Measurements from ENCODE around the gene AKAP6. TPM values are rescaled to one million over a fixed set of nuclear protein-coding genes. Genes with fewer than 3 reads are reported as not detected.

The AKAP6 gene
- total and polyA plus RNA-seq, 2 of the 8 experiments (the other 6 are each of a cell fraction or from before 2014, with no cell fraction given) = 0.09 to 0.89 TPM

DNA sequence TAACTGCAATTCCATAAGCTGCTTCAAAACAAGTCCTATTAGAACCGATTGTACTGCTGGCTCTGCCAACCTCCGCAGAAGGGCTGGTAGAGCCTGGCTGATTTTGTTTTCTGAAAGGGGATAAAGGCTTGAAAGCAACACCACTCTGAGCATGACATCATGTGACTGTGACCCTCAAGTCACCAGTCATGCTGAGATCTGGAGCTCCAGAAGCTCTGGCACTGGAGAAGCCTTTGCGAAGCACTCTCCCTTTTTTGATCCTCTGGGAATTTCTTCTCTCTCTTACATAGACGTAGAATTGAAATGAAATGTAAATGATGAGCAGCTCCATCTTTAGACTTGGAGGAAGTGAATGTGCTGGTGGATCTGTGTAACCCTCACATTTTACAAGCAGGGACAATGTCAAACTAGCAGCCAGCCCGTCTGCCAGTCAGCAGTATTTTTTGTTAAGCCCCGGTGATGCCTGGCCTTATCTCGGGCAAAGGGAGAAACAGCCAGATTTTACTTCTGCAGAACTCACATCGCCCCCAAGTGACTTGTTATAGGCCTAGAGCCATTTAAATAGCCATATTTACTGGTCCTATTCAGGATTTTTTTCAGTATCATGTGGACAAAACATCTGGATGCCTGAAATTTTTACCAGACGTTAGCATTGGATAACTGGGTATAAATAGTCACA is 497.4 kb downstream of the AKAP6 start:
- H3K23me2 ChIP-seq (ENCODE audit: low read depth, low read length) = no peaks in the 10 kb centered on the region; the same call in 1 of the 2 replicates
- no peak overlapping the region for H2AK5ac ChIP-seq (ENCODE audit: low read depth, low read length)
- DNase-seq (ENCODE audit: low read depth in 1 of 2, low spot score in 2 of 2) = no peak
- H4K91ac ChIP-seq (replicated peaks; ENCODE audit: insufficient read length, low read length) = no peak overlapping the region
- peak overlapping the region; percentile 77; the same call in 1 of the 2 replicates for H2AFZ ChIP-seq (ENCODE audit: low read length)
- H3K36me3 ChIP-seq (ENCODE audit: control insufficient read depth in 2 of 4, insufficient read depth in 4 of 4, low read length in 3 of 4) = no peaks in the 10 kb centered on the region
- peaks cover 0 to 5% (median 0%) of the 10 kb centered on the region in 4 experiments; a peak in 2 of 7 replicates for H3K4me1 ChIP-seq (replicated peaks in 1 of 4; ENCODE audit: control insufficient read depth in 3 of 4, insufficient read depth in 4 of 4, low read length in 3 of 4)
- ChIA-PET CTCF (ENCODE audit: partially characterized antibody) (interaction anchor here (0.7 to 2.0 kb wide), 8 partner anchors 37 to 1101 kb away, joined by 3 to 8 read pairs (median 4); no protein-coding TSS in a partner anchor), POLR2A (ENCODE audit: partially characterized antibody) (no interaction called here)
- no peak overlapping the region for H2BK5ac ChIP-seq (ENCODE audit: low read depth, low read length)
- H3K79me1 ChIP-seq (ENCODE audit: low read depth, low read length) = no peaks in the 10 kb centered on the region
- no peak overlapping the region; a peak in 1 of 4 replicates for H3K4me2 ChIP-seq (ENCODE audit: insufficient read depth in 1 of 2, low read depth in 2 of 2, low read length in 2 of 2)
- no peak overlapping the region for H3K4me3 ChIP-seq (ENCODE audit: extremely low read depth in 1 of 4, insufficient read depth in 2 of 4, low read depth in 3 of 4, low read length in 4 of 4)
- no peaks in the 10 kb centered on the region for H3K9me3 ChIP-seq (ENCODE audit: insufficient read depth in 2 of 2, low read depth in 1 of 2, low read length in 1 of 2)
- 75% methylated on average over 9 of the region's 9 CpGs; no CpG with 5 or more reads in 1 of the 2 experiments for WGBS, 2 experiments (ENCODE audit: extremely low coverage in 1 of 2, insufficient coverage in 1 of 2, insufficient read length in 1 of 2, insufficient replicate concordance in 2 of 2, low coverage in 1 of 2, low lambda C conversion rate in 2 of 2, missing lambda C conversion rate in 1 of 2)
- no peak overlapping the region for H3K23ac ChIP-seq (ENCODE audit: insufficient read length)
- H2BK12ac ChIP-seq (ENCODE audit: low read depth, low read length) = no peak overlapping the region
- no peak overlapping the region for H4K8ac ChIP-seq (ENCODE audit: extremely low read depth, insufficient read depth, low read length)
- no peaks in the 10 kb centered on the region for H3K79me2 ChIP-seq (ENCODE audit: control insufficient read depth in 1 of 2, insufficient read depth in 2 of 2, low read length in 2 of 2)
- no peak overlapping the region for H3K27ac ChIP-seq (ENCODE audit: low read depth, low read length)
- H3K56ac ChIP-seq (replicated peaks; ENCODE audit: insufficient read length, low read depth, low read length) = no peak overlapping the region
- FAIRE-seq = peak; percentile 13
- H3K18ac ChIP-seq (ENCODE audit: extremely low read depth, low read length) = no peak overlapping the region
- H3K14ac ChIP-seq (ENCODE audit: insufficient read length) = no peak overlapping the region
- H4K20me1 ChIP-seq (replicated peaks in 1 of 2; ENCODE audit: control insufficient read depth in 1 of 2, insufficient read depth in 2 of 2, low read length in 2 of 2) = no peaks in the 10 kb centered on the region
- H3K27me3 ChIP-seq (replicated peaks in 1 of 4; ENCODE audit: control insufficient read depth in 3 of 4, extremely low read depth in 1 of 4, insufficient read depth in 3 of 4, low read length in 3 of 4) = no peaks in the 10 kb centered on the region
- no peak overlapping the region for H3K9ac ChIP-seq (replicated peaks in 1 of 4; ENCODE audit: extremely low read depth in 1 of 4, low read depth in 3 of 4, low read length in 3 of 4)
- H2BK120ac ChIP-seq (replicated peaks; ENCODE audit: low read depth, low read length) = no peak overlapping the region
- no peak overlapping the region for H3K4ac ChIP-seq (replicated peaks; ENCODE audit: insufficient read length, low read depth, low read length)
- H2BK15ac ChIP-seq (ENCODE audit: low read length) = no peak overlapping the region
- H4K5ac ChIP-seq (ENCODE audit: insufficient read length, low read depth, low read length) = no peak overlapping the region
- no peak overlapping the region for H2BK20ac ChIP-seq (ENCODE audit: low read length)
- no peak for TF ChIP-seq GTF2F1 (IDR thresholded peaks at IDR 0.05; ENCODE audit: borderline replicate concordance, low read depth, low read length)
- no peak for TF ChIP-seq SRF (IDR thresholded peaks at IDR 0.05; ENCODE audit: low read depth, low read length)
- no peak for TF ChIP-seq HDAC6 (IDR thresholded peaks at IDR 0.05; ENCODE audit: low read depth, low read length)
- TF ChIP-seq PHF8 (conservative IDR thresholded peaks at IDR 0.05; ENCODE audit: low read depth, low read length) = no peak
- TF ChIP-seq, protein P1, sequence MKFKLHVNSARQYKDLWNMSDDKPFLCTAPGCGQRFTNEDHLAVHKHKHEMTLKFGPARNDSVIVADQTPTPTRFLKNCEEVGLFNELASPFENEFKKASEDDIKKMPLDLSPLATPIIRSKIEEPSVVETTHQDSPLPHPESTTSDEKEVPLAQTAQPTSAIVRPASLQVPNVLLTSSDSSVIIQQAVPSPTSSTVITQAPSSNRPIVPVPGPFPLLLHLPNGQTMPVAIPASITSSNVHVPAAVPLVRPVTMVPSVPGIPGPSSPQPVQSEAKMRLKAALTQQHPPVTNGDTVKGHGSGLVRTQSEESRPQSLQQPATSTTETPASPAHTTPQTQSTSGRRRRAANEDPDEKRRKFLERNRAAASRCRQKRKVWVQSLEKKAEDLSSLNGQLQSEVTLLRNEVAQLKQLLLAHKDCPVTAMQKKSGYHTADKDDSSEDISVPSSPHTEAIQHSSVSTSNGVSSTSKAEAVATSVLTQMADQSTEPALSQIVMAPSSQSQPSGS (IDR thresholded peaks at IDR 0.05; ENCODE audit: low read length) = no peak
- peak; percentile 65 to 69 for TF ChIP-seq RAD21 (IDR thresholded peaks at IDR 0.05 in 1 of 2, conservative IDR thresholded peaks at IDR 0.05 in 1 of 2; ENCODE audit: low read depth in 2 of 2, low read length in 2 of 2)
- TF ChIP-seq, protein P2, sequence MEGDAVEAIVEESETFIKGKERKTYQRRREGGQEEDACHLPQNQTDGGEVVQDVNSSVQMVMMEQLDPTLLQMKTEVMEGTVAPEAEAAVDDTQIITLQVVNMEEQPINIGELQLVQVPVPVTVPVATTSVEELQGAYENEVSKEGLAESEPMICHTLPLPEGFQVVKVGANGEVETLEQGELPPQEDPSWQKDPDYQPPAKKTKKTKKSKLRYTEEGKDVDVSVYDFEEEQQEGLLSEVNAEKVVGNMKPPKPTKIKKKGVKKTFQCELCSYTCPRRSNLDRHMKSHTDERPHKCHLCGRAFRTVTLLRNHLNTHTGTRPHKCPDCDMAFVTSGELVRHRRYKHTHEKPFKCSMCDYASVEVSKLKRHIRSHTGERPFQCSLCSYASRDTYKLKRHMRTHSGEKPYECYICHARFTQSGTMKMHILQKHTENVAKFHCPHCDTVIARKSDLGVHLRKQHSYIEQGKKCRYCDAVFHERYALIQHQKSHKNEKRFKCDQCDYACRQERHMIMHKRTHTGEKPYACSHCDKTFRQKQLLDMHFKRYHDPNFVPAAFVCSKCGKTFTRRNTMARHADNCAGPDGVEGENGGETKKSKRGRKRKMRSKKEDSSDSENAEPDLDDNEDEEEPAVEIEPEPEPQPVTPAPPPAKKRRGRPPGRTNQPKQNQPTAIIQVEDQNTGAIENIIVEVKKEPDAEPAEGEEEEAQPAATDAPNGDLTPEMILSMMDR (IDR thresholded peaks at IDR 0.05; ENCODE audit: control extremely low read depth in 1 of 3, insufficient read depth in 1 of 3, low read depth in 1 of 3, low read length in 3 of 3) = peak in 2 of 3 experiments; percentile 26 to 32; a peak in 2 of 4 replicates
